Calu3 (cell line): ENCODE results near the gene IFITM1. TPM values are rescaled to one million over a fixed set of nuclear protein-coding genes. Genes with fewer than 3 reads are reported as not detected.
A peak's percentile ranks its signal among the peaks of the same experiment; 100 is the strongest.
"Not testable (repeated sequence)": the region's sequence is repeated elsewhere in the genome, so short reads cannot be mapped to it uniquely, and the experiment has no call there.

Experiments used
- BruUV-seq: library from RNA; stranded (reverse); fragments of 400-500 nt; replicated peaks from 2 replicates; lab custom pipeline; 2021; lab: Mats Ljungman, UMichigan
- CTCF ChIA-PET: fragments of 300-600 bp; sonication (Branson Sonifier 250); formaldehyde crosslinking; loops from one replicate; lab custom pipeline; 2022; ENCODE audit warnings: antibody characterized with exemption; lab: Charles Lee
- DNase-seq: peaks from one replicate; pipeline ENCODE4 v3.0.0; 2022
- H3K27ac Mint-ChIP-seq: one replicate; pipeline ENCODE4 v1.8.0; 2022; ENCODE audit warnings: mixed read lengths; ENCODE audit not compliant: unreplicated experiment
- H3K27me3 Mint-ChIP-seq: one replicate; pipeline ENCODE4 v1.8.0; 2022; ENCODE audit warnings: mixed read lengths; ENCODE audit not compliant: unreplicated experiment
- H3K36me3 Mint-ChIP-seq: one replicate; pipeline ENCODE4 v1.8.0; 2022; ENCODE audit warnings: mild to moderate bottlenecking, moderate library complexity, mixed read lengths; ENCODE audit not compliant: insufficient read depth, unreplicated experiment
- H3K4me1 Mint-ChIP-seq: one replicate; pipeline ENCODE4 v1.8.0; 2022; ENCODE audit warnings: mild to moderate bottlenecking, low read depth, mixed read lengths; ENCODE audit not compliant: unreplicated experiment
- H3K4me3 Mint-ChIP-seq: one replicate; pipeline ENCODE4 v1.8.0; 2022; ENCODE audit warnings: mild to moderate bottlenecking, low read depth, moderate library complexity, mixed read lengths; ENCODE audit not compliant: unreplicated experiment
- H3K9me3 Mint-ChIP-seq: one replicate; pipeline ENCODE4 v1.8.0; 2022; ENCODE audit warnings: low read depth, mixed read lengths; ENCODE audit not compliant: unreplicated experiment
- CTCF ChIP-seq: fragments of 200-600 bp; IDR thresholded peaks from one replicate; pipeline ENCODE4 v1.8.0; 2022; ENCODE audit warnings: antibody characterized with exemption; ENCODE audit not compliant: unreplicated experiment
- intact Hi-C: fragments of 100-400 bp; cut with micrococcal nuclease; formaldehyde crosslinking; loops from one replicate; pipeline ENCODE4 v1.10.0; 2022; ENCODE audit not compliant: unreplicated experiment
- total RNA-seq: library from RNA; stranded (reverse); gene quantifications from 2 replicates; pipeline ENCODE4 v1.2.3, GENCODE V29; 2022

IFITM1 gene
- total RNA-seq, 1 experiment from 2014 or later = 45.6 TPM

- CTCF ChIA-PET = no interaction called here
- Mint-ChIP-seq H3K27ac (no peak overlapping the region), H3K9me3 (no peaks in the 10 kb centered on the region)
Observed at GRCh38 chr11:285021-285893, 28.6 kb upstream of the IFITM1 start.

GRCh38 chr11:285894-286220 is 28.0 kb upstream of the IFITM1 start:
- no peak for DNase-seq
- Mint-ChIP-seq H3K4me1 (peaks cover 9% of the 10 kb centered on the region), H3K36me3 (peaks cover 13% of the 10 kb centered on the region), H3K9me3 (no peaks in the 10 kb centered on the region), H3K4me3 (no peak overlapping the region), H3K27ac (no peak overlapping the region), H3K27me3 (peaks cover 77% of the 10 kb centered on the region)
- BruUV-seq = no TSS peak
- TF ChIP-seq CTCF = no peak
- intact Hi-C loops = no loop called here
- CTCF ChIA-PET = no interaction called here

More at GRCh38 chr11:285021-285893, 28.6 kb upstream of the IFITM1 start:
- BruUV-seq = no TSS peak
- peaks cover 83% of the 10 kb centered on the region for H3K27me3 Mint-ChIP-seq
- intact Hi-C loops = no loop called here
- no peak for DNase-seq
- peaks cover 9% of the 10 kb centered on the region for H3K4me1 Mint-ChIP-seq
- H3K36me3 Mint-ChIP-seq = peaks cover 11% of the 10 kb centered on the region
- TF ChIP-seq CTCF = no peak
- H3K4me3 Mint-ChIP-seq = no peak overlapping the region

- BruUV-seq, intact Hi-C loops, CTCF ChIA-PET, H3K9me3 Mint-ChIP-seq, DNase-seq, H3K4me1 Mint-ChIP-seq, H3K27ac Mint-ChIP-seq: not testable (repeated sequence)
- Mint-ChIP-seq H3K36me3 (peaks cover 13% of the 10 kb centered on the region), H3K4me3 (peak overlapping the region; percentile 75), H3K27me3 (peaks cover 64% of the 10 kb centered on the region)
Observed at GRCh38 chr11:286977-287820, 26.6 kb upstream of the IFITM1 start.

- CTCF ChIA-PET = no interaction called here
- Mint-ChIP-seq H3K4me3 (peak overlapping the region; percentile 75), H3K9me3 (no peaks in the 10 kb centered on the region), H3K36me3 (peaks cover 13% of the 10 kb centered on the region), H3K27ac (no peak overlapping the region), H3K27me3 (peaks cover 56% of the 10 kb centered on the region), H3K4me1 (peaks cover 9% of the 10 kb centered on the region)
- intact Hi-C loops = no loop called here
- DNase-seq = no peak
- TF ChIP-seq CTCF = no peak
- BruUV-seq = no TSS peak
Observed at GRCh38 chr11:287821-288477, 25.9 kb upstream of the IFITM1 start.
